OCI-LY3 (cell line): ENCODE data around the gene PALM3.
A peak's percentile ranks its signal among the peaks of the same experiment; 100 is the strongest.

Experiments
- H2AFZ ChIP-seq: fragments of 200-600, 300-600 bp; shearing (Covaris generic); 2 replicates; pipeline ENCODE4 v1.6.0; 2014; ENCODE audit warnings: antibody characterized with exemption, low read depth, low read length
- H3K27ac ChIP-seq: fragments of 200-600, 300-600 bp; sonication (generic); 2 replicates; pipeline ENCODE4 v1.5.1; 2014; ENCODE audit warnings: mild to moderate bottlenecking, low read length, moderate library complexity, mixed read lengths
- H3K27me3 ChIP-seq: fragments of 200-600, 300-600 bp; sonication (generic); 2 replicates; pipeline ENCODE4 v1.6.1; 2014; ENCODE audit warnings: low read depth, low read length, mixed read lengths
- H3K36me3 ChIP-seq: fragments of 200-600, 300-600 bp; sonication (generic); replicated peaks from 2 replicates; pipeline ENCODE3; 2014; ENCODE audit warnings: low read depth, low read length, mixed read lengths
- H3K4me1 ChIP-seq: fragments of 300-600, 200-600 bp; sonication (generic); 2 replicates; pipeline ENCODE4 v1.6.1; 2014; ENCODE audit warnings: low read length, mixed read lengths
- H3K4me2 ChIP-seq: fragments of 200-600, 300-600 bp; sonication (generic); 2 replicates; pipeline ENCODE4 v1.6.1; 2014; ENCODE audit warnings: low read length, mixed read lengths
- H3K4me3 ChIP-seq: fragments of 300-600, 200-600 bp; sonication (generic); 2 replicates; pipeline ENCODE4 v1.5.1; 2014; ENCODE audit warnings: antibody characterized with exemption, mild to moderate bottlenecking, low read length, moderate library complexity
- H3K79me2 ChIP-seq: fragments of 300-600, 200-600 bp; shearing (Covaris generic); 2 replicates; pipeline ENCODE4 v1.6.1; 2014; ENCODE audit warnings: mild to moderate bottlenecking, low read length, mixed read lengths
- H3K9ac ChIP-seq: fragments of 300-600, 200-600 bp; shearing (Covaris generic); 2 replicates; pipeline ENCODE4 v1.6.0; 2014; ENCODE audit warnings: mild to moderate bottlenecking, low read length, moderate library complexity
- H3K9me3 ChIP-seq: fragments of 200-600, 300-600 bp; shearing (Covaris generic); 2 replicates; pipeline ENCODE4 v1.6.1; 2014; ENCODE audit warnings: low read length, mixed read lengths; ENCODE audit not compliant: insufficient read depth
- H4K20me1 ChIP-seq: fragments of 200-600, 300-600 bp; sonication (generic); 2 replicates; pipeline ENCODE4 v1.6.1; 2016; ENCODE audit warnings: low read length, mixed read lengths; ENCODE audit not compliant: insufficient read depth
- EZH2phosphoT487 ChIP-seq: fragments of 200-600 bp; shearing (Covaris generic); IDR thresholded peaks from 2 replicates; pipeline ENCODE4 v1.6.1; 2018; ENCODE audit warnings: antibody characterized with exemption, mixed run types, low read depth
- TF ChIP-seq, protein P1 (sequence below): fragments of 200-600, 300-600 bp; sonication (generic); IDR thresholded peaks from 2 replicates; pipeline ENCODE4 v1.5.1; 2014; ENCODE audit warnings: antibody characterized with exemption, low read length, low read depth

PALM3 gene

GRCh38 chr19:14061751-14062557 lies at the start of gene PALM3:
Gene PALM3 (minus strand): TSS chr19:14062076. CDS start chr19:14061980, 96 bp downstream.
- no peak for TF ChIP-seq EZH2phosphoT487
- TF ChIP-seq, protein P1, sequence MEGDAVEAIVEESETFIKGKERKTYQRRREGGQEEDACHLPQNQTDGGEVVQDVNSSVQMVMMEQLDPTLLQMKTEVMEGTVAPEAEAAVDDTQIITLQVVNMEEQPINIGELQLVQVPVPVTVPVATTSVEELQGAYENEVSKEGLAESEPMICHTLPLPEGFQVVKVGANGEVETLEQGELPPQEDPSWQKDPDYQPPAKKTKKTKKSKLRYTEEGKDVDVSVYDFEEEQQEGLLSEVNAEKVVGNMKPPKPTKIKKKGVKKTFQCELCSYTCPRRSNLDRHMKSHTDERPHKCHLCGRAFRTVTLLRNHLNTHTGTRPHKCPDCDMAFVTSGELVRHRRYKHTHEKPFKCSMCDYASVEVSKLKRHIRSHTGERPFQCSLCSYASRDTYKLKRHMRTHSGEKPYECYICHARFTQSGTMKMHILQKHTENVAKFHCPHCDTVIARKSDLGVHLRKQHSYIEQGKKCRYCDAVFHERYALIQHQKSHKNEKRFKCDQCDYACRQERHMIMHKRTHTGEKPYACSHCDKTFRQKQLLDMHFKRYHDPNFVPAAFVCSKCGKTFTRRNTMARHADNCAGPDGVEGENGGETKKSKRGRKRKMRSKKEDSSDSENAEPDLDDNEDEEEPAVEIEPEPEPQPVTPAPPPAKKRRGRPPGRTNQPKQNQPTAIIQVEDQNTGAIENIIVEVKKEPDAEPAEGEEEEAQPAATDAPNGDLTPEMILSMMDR, result no peak
- Histone ChIP-seq H3K9ac (no peak within 1 kb of the TSS), H3K36me3 (no peaks in the 10 kb centered on the region), H3K27ac (no peak within 1 kb of the TSS), H3K79me2 (no peaks in the 10 kb centered on the region), H3K4me2 (0 out of 2 replicates have a peak within 1 kb of the TSS, but pooled peaks have one; percentile 6), H3K4me3 (no peak within 1 kb of the TSS), H2AFZ (no peak within 1 kb of the TSS), H3K4me1 (0 out of 2 replicates have a peak, but pooled peaks cover 2% of the 10 kb centered on the region), H3K9me3 (no peaks in the 10 kb centered on the region), H4K20me1 (no peaks in the 10 kb centered on the region), H3K27me3 (peaks cover 29% of the 10 kb centered on the region)

GRCh38 chr19:14111486-14111885 lies 49.6 kb upstream of the PALM3 start:
- H4K20me1 ChIP-seq, result no peaks in the 10 kb centered on the region
- TF ChIP-seq EZH2phosphoT487, result no peak
- TF ChIP-seq, protein P1, result no peak
- no peak overlapping the region for H3K4me3 ChIP-seq
- H3K4me1 ChIP-seq, result peaks cover 21% of the 10 kb centered on the region
- H3K9me3 ChIP-seq, result no peaks in the 10 kb centered on the region
- H3K27me3 ChIP-seq, result no peaks in the 10 kb centered on the region
- no peak overlapping the region for H3K9ac ChIP-seq
- no peak overlapping the region for H2AFZ ChIP-seq
- no peak overlapping the region for H3K27ac ChIP-seq
- no peaks in the 10 kb centered on the region for H3K36me3 ChIP-seq
- H3K79me2 ChIP-seq, result peaks cover 10% of the 10 kb centered on the region; the same call in 1 of the 2 replicates
- H3K4me2 ChIP-seq, result no peak overlapping the region

- Histone ChIP-seq H3K9ac (no peak overlapping the region), H3K36me3 (no peaks in the 10 kb centered on the region), H3K4me2 (no peak overlapping the region), H4K20me1 (no peaks in the 10 kb centered on the region), H3K27me3 (no peaks in the 10 kb centered on the region), H3K27ac (no peak overlapping the region), H3K79me2 (peaks cover 10% of the 10 kb centered on the region; the same call in 1 of the 2 replicates), H2AFZ (no peak overlapping the region), H3K9me3 (no peaks in the 10 kb centered on the region), H3K4me1 (peaks cover 16% of the 10 kb centered on the region), H3K4me3 (no peak overlapping the region)
- TF ChIP-seq, protein P1, result no peak
- TF ChIP-seq EZH2phosphoT487, result no peak
These were observed 48.8 kb upstream of the PALM3 start for GRCh38 chr19:14110650-14111049.

GRCh38 chr19:14107581-14108461 lies 45.9 kb upstream of the PALM3 start:
- Histone ChIP-seq H3K4me2 (no peak overlapping the region), H4K20me1 (no peaks in the 10 kb centered on the region), H3K27ac (no peak overlapping the region), H3K79me2 (no peaks in the 10 kb centered on the region; the same call in 1 of the 2 replicates), H2AFZ (no peak overlapping the region), H3K9ac (no peak overlapping the region), H3K4me1 (peaks cover under 1% of the 10 kb centered on the region; the same call in 1 of the 2 replicates), H3K27me3 (no peaks in the 10 kb centered on the region), H3K4me3 (no peak overlapping the region), H3K9me3 (no peaks in the 10 kb centered on the region), H3K36me3 (no peaks in the 10 kb centered on the region)
- TF ChIP-seq, protein P1, result no peak
- TF ChIP-seq EZH2phosphoT487, result no peak
